ENCODE data around the gene SLC1A5.

- no peak for TF ChIP-seq POLR2A (IDR thresholded peaks at IDR 0.05)
- TF ChIP-seq CTCF (IDR thresholded peaks at IDR 0.05) = no peak
Observed at GRCh38 chr19:46776927-46777911, 11.2 kb downstream of the SLC1A5 start.

Data from testis (tissue), 2 donors.